CD4-positive, CD25-positive, alpha-beta regulatory T cell (primary cell): ENCODE results near the gene P2RY4. TPM values are rescaled to one million over a fixed set of nuclear protein-coding genes. Genes with fewer than 3 reads are reported as not detected.
"Not testable (repeated sequence)": the region's sequence is repeated elsewhere in the genome, so short reads cannot be mapped to it uniquely, and the experiment has no call there.

Source experiments
- ATAC-seq, 2 donors: fragments of 150-1000 bp; cut with Tn5 transposase; one replicate each; pipeline ENCODE4 v1.10.0; 2021; ENCODE audit warnings: low read depth in 2 of 2, moderate number of reproducible peaks in 2 of 2, moderate library complexity in 1 of 2
- DNase-seq, 3 donors: peaks; one replicate each; pipeline versions ENCODE4 v3.0.0 to v3.0.0-alpha.2; 2012 to 2022; ENCODE audit warnings: mixed read lengths in 1 of 3
- H3K27ac ChIP-seq: one replicate; pipeline ENCODE4 v1.7.0; 2013; ENCODE audit warnings: mild to moderate bottlenecking, low read length; ENCODE audit not compliant: insufficient read depth, poor library complexity, severe bottlenecking
- H3K27me3 ChIP-seq: one replicate; pipeline ENCODE4 v1.7.0; 2013; ENCODE audit warnings: low read length; ENCODE audit not compliant: control insufficient read depth, insufficient read depth
- H3K36me3 ChIP-seq: one replicate; pipeline ENCODE4 v1.7.0; 2013; ENCODE audit warnings: mild to moderate bottlenecking, low read length, moderate library complexity; ENCODE audit not compliant: control insufficient read depth, insufficient read depth
- H3K4me1 ChIP-seq: 2 replicates; pipeline ENCODE4 v1.7.0; 2013; ENCODE audit warnings: mild to moderate bottlenecking, low read length; ENCODE audit not compliant: insufficient read depth, control insufficient read depth, poor library complexity, severe bottlenecking
- H3K4me3 ChIP-seq: one replicate; pipeline ENCODE4 v1.7.0; 2013; ENCODE audit warnings: low read depth, mild to moderate bottlenecking, low read length, moderate library complexity
- H3K9me3 ChIP-seq, 2 experiments: 1 replicate in 1 of 2; 2 replicates in 1 of 2; pipeline ENCODE4 v1.7.0; 2013; ENCODE audit warnings: low read length in 2 of 2, mild to moderate bottlenecking in 1 of 2, moderate library complexity in 1 of 2; ENCODE audit not compliant: control insufficient read depth in 2 of 2
- H3K27ac Mint-ChIP-seq, 3 donors: one replicate each; pipeline ENCODE4 v1.8.0; 2020 to 2022; ENCODE audit warnings: mild to moderate bottlenecking in 3 of 3, mixed read lengths in 3 of 3, moderate library complexity in 2 of 3
- H3K27me3 Mint-ChIP-seq: one replicate; pipeline ENCODE4 v1.8.0; 2022; ENCODE audit warnings: mild to moderate bottlenecking, mixed read lengths
- H3K36me3 Mint-ChIP-seq: one replicate; pipeline ENCODE4 v1.8.0; 2020; ENCODE audit warnings: mixed read lengths
- H3K4me1 Mint-ChIP-seq, 4 donors: one replicate each; pipeline ENCODE4 v1.8.0; 2020 to 2022; ENCODE audit warnings: mixed read lengths in 4 of 4, mild to moderate bottlenecking in 1 of 4
- H3K4me3 Mint-ChIP-seq, 4 donors: one replicate each; pipeline ENCODE4 v1.8.0; 2020 to 2022; ENCODE audit warnings: mild to moderate bottlenecking in 4 of 4, mixed read lengths in 4 of 4, moderate library complexity in 3 of 4
- H3K9me3 Mint-ChIP-seq, 7 donors: one replicate each; pipeline ENCODE4 v1.8.0; 2020 to 2022; ENCODE audit warnings: mixed read lengths in 7 of 7, mild to moderate bottlenecking in 3 of 7, moderate library complexity in 2 of 7
- polyA plus RNA-seq, 4 donors: library from polyadenylated mRNA; unstranded; fragments of 300-500 nt; fragmentation: Illumina TruSeq; gene quantifications; one replicate each; pipeline ENCODE4 v1.2.3, GENCODE V29; 2021
- total RNA-seq: library from RNA; stranded (reverse); gene quantifications from one replicate; pipeline ENCODE4 v1.2.3, GENCODE V29; 2022

The P2RY4 gene
- total and polyA plus RNA-seq, 5 donors from 2014 or later, result 0.39 TPM; not detected in 4

DNA sequence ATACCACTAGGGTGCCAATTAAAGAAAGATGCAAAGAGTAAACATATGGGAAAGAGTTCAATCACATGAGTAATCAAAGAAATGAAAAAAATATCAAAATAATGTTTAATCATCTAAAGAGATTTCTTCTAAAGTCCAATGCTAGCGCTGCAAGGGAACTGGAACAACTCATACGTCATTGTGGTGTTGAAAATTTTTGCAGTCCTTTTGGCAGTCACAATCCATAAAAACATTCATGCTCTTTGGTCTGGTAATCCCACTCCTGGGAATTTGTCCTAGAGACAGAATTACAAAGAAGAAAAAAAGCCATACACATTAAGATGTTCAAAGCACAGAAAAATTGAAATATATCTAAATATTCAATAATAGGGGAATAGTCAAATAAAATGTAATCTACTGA is 4.6 kb downstream of the P2RY4 start:
- H3K27ac Mint-ChIP-seq, result no peak overlapping the region
- H3K27me3 Mint-ChIP-seq, result no peaks in the 10 kb centered on the region
- Histone ChIP-seq H3K4me3 (no peak overlapping the region), H3K4me1 (no peaks in the 10 kb centered on the region), H3K27me3 (no peaks in the 10 kb centered on the region), H3K9me3 (no peaks in the 10 kb centered on the region), H3K36me3 (no peaks in the 10 kb centered on the region), H3K27ac (no peak overlapping the region)
- no peaks in the 10 kb centered on the region for H3K36me3 Mint-ChIP-seq
- peaks cover 0 to 1% (median 0%) of the 10 kb centered on the region in 7 donors for H3K9me3 Mint-ChIP-seq
- H3K4me1 Mint-ChIP-seq, result no peaks in the 10 kb centered on the region
- DNase-seq (no peak), ATAC-seq (no peak)
- H3K4me3 Mint-ChIP-seq, result no peak overlapping the region

DNA sequence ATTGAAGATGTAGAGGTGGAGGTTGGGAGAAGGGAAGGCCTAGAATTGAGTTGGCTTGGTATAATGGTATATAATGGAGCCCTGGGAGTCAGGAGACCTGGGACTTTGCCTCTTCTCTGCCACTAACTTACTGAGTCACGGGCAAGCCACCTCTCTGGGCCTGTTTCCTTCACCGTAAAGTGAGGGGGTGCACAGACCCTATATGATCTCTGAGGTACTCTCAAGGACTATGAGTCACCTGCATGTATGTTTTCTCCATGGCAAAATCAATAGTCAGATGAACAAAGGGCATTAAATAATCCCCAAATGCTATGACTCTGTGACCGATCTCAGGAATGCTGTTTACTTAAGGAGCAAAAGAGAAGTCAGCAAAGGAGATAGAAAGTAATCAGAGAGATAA is 5.1 kb downstream of the P2RY4 start:
- no peaks in the 10 kb centered on the region for H3K36me3 Mint-ChIP-seq
- ATAC-seq, result no peak

DNA sequence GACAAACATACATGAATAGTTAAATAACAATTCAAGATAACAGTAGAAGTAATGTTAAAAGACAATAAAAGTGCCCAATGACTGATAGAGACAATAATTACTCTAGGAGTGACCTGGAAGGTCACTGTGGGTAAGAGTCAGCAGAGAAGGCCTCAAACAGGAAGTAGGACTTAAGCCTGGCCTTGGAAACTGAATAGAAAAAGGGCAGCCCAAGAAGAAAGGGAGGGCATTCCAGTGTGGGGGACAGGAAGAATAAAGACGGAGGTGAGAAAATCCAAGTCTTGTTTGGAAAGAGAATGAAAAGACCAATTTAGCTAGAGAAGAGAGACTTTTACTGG is 6.0 kb downstream of the P2RY4 start:
- Mint-ChIP-seq H3K27me3 (no peaks in the 10 kb centered on the region), H3K4me3 (no peak overlapping the region), H3K9me3 (peaks cover 0 to 2% (median 0%) of the 10 kb centered on the region in 7 donors), H3K27ac (no peak overlapping the region), H3K4me1 (no peaks in the 10 kb centered on the region), H3K36me3 (no peaks in the 10 kb centered on the region)
- Histone ChIP-seq H3K4me3 (no peak overlapping the region), H3K4me1 (no peaks in the 10 kb centered on the region), H3K36me3 (no peaks in the 10 kb centered on the region), H3K27me3 (no peaks in the 10 kb centered on the region), H3K9me3 (no peaks in the 10 kb centered on the region), H3K27ac (no peak overlapping the region)
- DNase-seq (no peak), ATAC-seq (no peak)

More for the DNA sequence above, 5.1 kb downstream of the P2RY4 start:
- H3K9me3 Mint-ChIP-seq, result peaks cover 0 to 1% (median 0%) of the 10 kb centered on the region in 7 donors
- H3K4me3 ChIP-seq, result no peak overlapping the region
- no peaks in the 10 kb centered on the region for H3K27me3 ChIP-seq
- no peaks in the 10 kb centered on the region for H3K36me3 ChIP-seq
- no peak for DNase-seq
- no peaks in the 10 kb centered on the region for H3K4me1 ChIP-seq
- H3K4me3 Mint-ChIP-seq, result no peak overlapping the region
- H3K27ac ChIP-seq, result no peak overlapping the region
- no peak overlapping the region for H3K27ac Mint-ChIP-seq
- no peaks in the 10 kb centered on the region for H3K27me3 Mint-ChIP-seq
- H3K4me1 Mint-ChIP-seq, result no peaks in the 10 kb centered on the region
- H3K9me3 ChIP-seq, result no peaks in the 10 kb centered on the region

DNA sequence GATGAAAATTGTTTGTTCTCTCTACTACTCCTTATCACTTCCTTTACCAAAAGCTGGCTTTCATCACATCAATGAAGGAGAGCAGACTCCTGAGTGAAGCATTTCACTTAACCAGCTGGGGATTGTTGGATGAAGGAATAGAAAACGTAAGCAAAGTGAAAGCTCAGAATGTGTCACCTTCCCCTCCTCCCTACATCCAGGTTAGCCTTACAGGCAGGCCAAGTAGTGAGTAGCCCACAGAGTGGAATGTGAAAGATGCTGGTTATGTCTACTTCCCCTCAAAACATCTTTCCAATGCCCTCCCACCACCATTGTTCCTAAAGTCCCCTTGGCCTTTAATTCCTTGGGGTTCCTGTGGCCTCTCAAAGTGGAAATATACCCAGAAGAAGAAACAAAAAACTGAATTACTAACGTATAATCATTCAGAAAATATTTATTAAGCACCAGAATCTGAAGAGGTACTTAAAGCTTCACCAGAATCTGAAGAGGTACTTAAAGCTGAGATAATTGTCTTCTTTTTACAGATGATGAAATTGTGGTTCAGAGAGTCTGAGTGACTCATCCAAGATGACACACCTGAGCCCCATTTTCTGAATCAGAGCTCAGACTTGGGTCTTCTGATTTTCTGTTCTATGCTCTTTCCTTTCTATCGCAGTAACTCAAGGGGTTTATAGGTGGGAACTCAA is 6.5 kb downstream of the P2RY4 start:
- ATAC-seq (no peak), DNase-seq (no peak)
- H3K27me3 ChIP-seq, result no peaks in the 10 kb centered on the region
- H3K27ac Mint-ChIP-seq, result no peak overlapping the region
- H3K36me3 ChIP-seq, result no peaks in the 10 kb centered on the region
- no peaks in the 10 kb centered on the region for H3K4me1 ChIP-seq
- H3K9me3 Mint-ChIP-seq, result peaks cover 0 to 2% (median 0%) of the 10 kb centered on the region in 7 donors
- no peak overlapping the region for H3K27ac ChIP-seq
- no peaks in the 10 kb centered on the region for H3K9me3 ChIP-seq
- no peak overlapping the region for H3K4me3 ChIP-seq
- no peaks in the 10 kb centered on the region for H3K27me3 Mint-ChIP-seq
- H3K36me3 Mint-ChIP-seq, result no peaks in the 10 kb centered on the region
- H3K4me3 Mint-ChIP-seq, result no peak overlapping the region
- no peaks in the 10 kb centered on the region for H3K4me1 Mint-ChIP-seq

DNA sequence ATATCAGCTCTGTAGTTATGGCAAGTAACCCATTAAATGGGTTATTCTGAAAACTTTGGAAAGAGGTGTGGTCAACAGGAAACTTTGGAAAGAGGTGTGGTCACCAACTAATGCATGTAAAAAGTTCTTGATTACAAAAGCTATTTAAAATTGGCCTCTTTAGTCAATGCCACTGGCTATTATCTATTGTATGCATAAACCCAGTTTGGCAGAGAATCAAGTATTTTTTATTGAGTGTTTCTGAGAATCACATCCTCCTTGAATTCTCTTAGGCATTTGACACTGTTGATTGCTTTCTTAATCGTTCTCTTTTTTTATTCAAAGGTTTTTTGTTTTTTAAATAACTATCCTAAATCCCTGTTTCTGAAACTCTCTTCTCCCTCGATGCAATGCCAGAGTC is 7.5 kb downstream of the P2RY4 start:
- Histone ChIP-seq H3K36me3 (no peaks in the 10 kb centered on the region), H3K4me1 (no peaks in the 10 kb centered on the region), H3K27ac (no peak overlapping the region), H3K4me3 (no peak overlapping the region), H3K27me3 (no peaks in the 10 kb centered on the region), H3K9me3 (no peaks in the 10 kb centered on the region)
- ATAC-seq (no peak), DNase-seq (no peak)
- H3K4me3 Mint-ChIP-seq, result no peak overlapping the region
- H3K27ac Mint-ChIP-seq, result no peak overlapping the region
- no peaks in the 10 kb centered on the region for H3K27me3 Mint-ChIP-seq
- no peaks in the 10 kb centered on the region for H3K36me3 Mint-ChIP-seq
- peaks cover 0 to 4% (median 0%) of the 10 kb centered on the region in 7 donors for H3K9me3 Mint-ChIP-seq
- H3K4me1 Mint-ChIP-seq, result no peaks in the 10 kb centered on the region

DNA sequence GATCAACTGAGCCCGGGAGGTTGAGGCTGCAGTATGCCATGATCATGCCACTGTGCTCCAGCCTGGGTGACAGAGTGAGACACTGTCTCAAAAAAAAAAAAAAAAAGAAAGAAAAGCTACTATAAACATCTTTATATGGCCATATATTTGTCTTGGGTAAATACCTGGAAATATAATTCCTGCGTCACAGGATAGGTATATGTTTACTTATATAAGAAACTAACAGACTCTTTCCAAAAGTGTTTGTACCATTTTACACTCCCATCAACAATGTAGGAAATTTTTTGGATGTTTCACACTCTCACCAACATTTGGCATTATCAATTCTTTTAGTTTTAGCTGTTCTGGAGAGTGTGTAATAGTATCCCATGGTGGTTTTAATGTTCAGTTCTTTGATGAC is 12.8 kb downstream of the P2RY4 start:
- H3K4me3 ChIP-seq, result no peak overlapping the region
- peaks cover 0 to 3% (median 0%) of the 10 kb centered on the region in 7 donors for H3K9me3 Mint-ChIP-seq
- H3K27ac Mint-ChIP-seq, result no peak overlapping the region
- no peaks in the 10 kb centered on the region for H3K27me3 ChIP-seq
- H3K27ac ChIP-seq, result no peak overlapping the region
- DNase-seq (no peak), ATAC-seq (no peak)
- no peaks in the 10 kb centered on the region for H3K4me1 Mint-ChIP-seq
- no peak overlapping the region for H3K4me3 Mint-ChIP-seq
- H3K36me3 ChIP-seq, result no peaks in the 10 kb centered on the region
- H3K36me3 Mint-ChIP-seq, result no peaks in the 10 kb centered on the region
- H3K27me3 Mint-ChIP-seq, result no peaks in the 10 kb centered on the region
- H3K4me1 ChIP-seq, result no peaks in the 10 kb centered on the region
- no peaks in the 10 kb centered on the region for H3K9me3 ChIP-seq

DNA sequence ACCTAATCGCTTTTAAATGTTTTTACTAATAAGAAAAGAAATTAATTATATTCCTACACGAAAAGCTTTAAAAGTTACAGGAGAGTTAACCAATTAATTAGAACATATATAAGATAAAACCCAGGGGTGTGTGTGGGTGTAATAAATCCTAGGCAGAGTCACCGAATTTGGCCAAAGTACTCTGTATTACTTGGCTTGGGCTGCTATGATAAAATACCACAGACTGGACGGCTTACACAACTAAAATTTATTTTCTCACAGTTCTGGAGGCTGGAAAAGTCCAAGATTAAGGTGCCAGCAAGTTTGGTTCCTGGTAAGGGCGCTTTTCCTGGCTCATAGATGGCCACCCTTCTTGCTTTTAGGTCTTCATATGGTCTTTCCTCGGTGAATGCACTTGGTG is 15.1 kb downstream of the P2RY4 start:
- Mint-ChIP-seq H3K27ac (no peak overlapping the region), H3K4me3 (no peak overlapping the region), H3K27me3 (no peaks in the 10 kb centered on the region), H3K36me3 (no peaks in the 10 kb centered on the region), H3K4me1 (no peaks in the 10 kb centered on the region), H3K9me3 (peaks cover 0 to 3% (median 0%) of the 10 kb centered on the region in 7 donors)
- Histone ChIP-seq H3K27me3 (no peaks in the 10 kb centered on the region), H3K36me3 (no peaks in the 10 kb centered on the region), H3K4me1 (no peaks in the 10 kb centered on the region), H3K27ac (no peak overlapping the region), H3K9me3 (no peaks in the 10 kb centered on the region), H3K4me3 (no peak overlapping the region)
- no peak for ATAC-seq
- DNase-seq, result no peak

DNA sequence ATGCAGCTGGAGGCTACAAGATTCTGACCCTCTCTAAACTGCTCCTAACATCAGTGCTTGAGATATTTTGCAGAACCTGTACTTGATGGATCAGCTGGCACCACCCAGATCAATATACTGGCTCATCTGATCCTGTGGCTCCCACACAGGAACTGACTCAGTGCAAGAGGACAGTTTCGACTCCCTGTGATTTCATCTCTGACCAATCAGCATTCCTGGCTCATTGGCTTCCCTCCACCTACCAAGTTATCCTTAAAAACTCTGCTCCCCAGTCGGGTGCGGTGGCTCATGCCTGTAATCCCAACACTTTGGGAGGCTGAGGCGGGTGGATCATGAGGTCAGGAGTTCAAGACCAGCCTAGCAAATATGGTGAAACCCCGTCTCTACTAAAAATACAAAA is 16.4 kb downstream of the P2RY4 start:
- H3K27me3 ChIP-seq, ATAC-seq, H3K9me3 ChIP-seq, H3K9me3 Mint-ChIP-seq, H3K4me3 Mint-ChIP-seq, H3K36me3 Mint-ChIP-seq, H3K27me3 Mint-ChIP-seq, H3K36me3 ChIP-seq, DNase-seq, H3K27ac Mint-ChIP-seq, H3K27ac ChIP-seq, H3K4me1 ChIP-seq, H3K4me3 ChIP-seq, H3K4me1 Mint-ChIP-seq: not testable (repeated sequence)
